ENCODE data around the gene TMA7. TPM values are rescaled to one million over a fixed set of nuclear protein-coding genes. Genes with fewer than 3 reads are reported as not detected.

The TMA7 gene
- total and polyA plus RNA-seq, 2 of the 13 experiments (the other 11 are each of a cell fraction or from before 2014, with no cell fraction given): 100 to 486 TPM

GRCh38 chr3:48429960-48430707 is 9.9 kb upstream of the TMA7 start, which contains the start of gene PLXNB1 (continued):
- TF ChIP-seq ZNF280B (CRISPR knock-in tag; IDR thresholded peaks at IDR 0.05; ENCODE audit: borderline replicate concordance): peak; percentile 36; the same call in 1 of the 2 replicates
- peak; percentile 77; the same call in 1 of the 2 replicates for TF ChIP-seq SRY (CRISPR knock-in tag; IDR thresholded peaks at IDR 0.05)
- TF ChIP-seq ATF3 (CRISPR knock-in tag; IDR thresholded peaks at IDR 0.05): peak; percentile 65; the same call in 1 of the 2 replicates
- TF ChIP-seq ELF4 (CRISPR knock-in tag; IDR thresholded peaks at IDR 0.05; ENCODE audit: borderline replicate concordance): 0 out of 2 replicates have a peak, but pooled peaks have one; percentile 53
- TF ChIP-seq SP140L (CRISPR knock-in tag; IDR thresholded peaks at IDR 0.05; ENCODE audit: borderline replicate concordance): no peak
- peak; percentile 37 for TF ChIP-seq ZNF883 (CRISPR knock-in tag; IDR thresholded peaks at IDR 0.05; ENCODE audit: not compliant biosample characterization)
- no peak for TF ChIP-seq TEAD2 (CRISPR knock-in tag; IDR thresholded peaks at IDR 0.05)
- TF ChIP-seq DBP (CRISPR knock-in tag; IDR thresholded peaks at IDR 0.05; ENCODE audit: not compliant biosample characterization): no peak
- TF ChIP-seq CENPBD1 (CRISPR knock-in tag; IDR thresholded peaks at IDR 0.05; ENCODE audit: borderline replicate concordance, low read depth): no peak
- TF ChIP-seq EZH2 (conservative IDR thresholded peaks at IDR 0.05; ENCODE audit: low read depth, low read length): no peak
- no peak for TF ChIP-seq ARNT (IDR thresholded peaks at IDR 0.05)
- TF ChIP-seq KLF9 (CRISPR knock-in tag; IDR thresholded peaks at IDR 0.05; ENCODE audit: low read depth): 0 out of 2 replicates have a peak, but pooled peaks have one; percentile 11
- peak; percentile 72; the same call in 1 of the 2 replicates for TF ChIP-seq KLF11 (CRISPR knock-in tag; IDR thresholded peaks at IDR 0.05)
- TF ChIP-seq BATF2 (CRISPR knock-in tag; IDR thresholded peaks at IDR 0.05): peak; percentile 87; the same call in 1 of the 2 replicates
- peak; percentile 97 for TF ChIP-seq ZNF788 (CRISPR knock-in tag; IDR thresholded peaks at IDR 0.05; ENCODE audit: borderline replicate concordance)
- TF ChIP-seq SMAD9 (CRISPR knock-in tag; IDR thresholded peaks at IDR 0.05): no peak
- peak; percentile 63 for TF ChIP-seq CBX1 (IDR thresholded peaks at IDR 0.05; ENCODE audit: low read depth)
- TF ChIP-seq ZNF142 (CRISPR knock-in tag; IDR thresholded peaks at IDR 0.05): no peak
- TF ChIP-seq ZNF547 (CRISPR knock-in tag; IDR thresholded peaks at IDR 0.05): 0 out of 2 replicates have a peak, but pooled peaks have one; percentile 58
- peak in 1 of 2 experiments; percentile 51; a peak in 2 of 4 replicates for TF ChIP-seq POLR2A (IDR thresholded peaks at IDR 0.05; ENCODE audit: insufficient read depth in 1 of 2, low read depth in 2 of 2, low read length in 2 of 2)
